Body of pancreas (tissue), 4 donors: Measurements from ENCODE around the gene PER2. TPM values are rescaled to one million over a fixed set of nuclear protein-coding genes. Genes with fewer than 3 reads are reported as not detected.
A peak's percentile ranks its signal among the peaks of the same experiment; 100 is the strongest.

Experiments used
- ATAC-seq: fragments of 150-250 bp; one replicate; pipeline ENCODE4 v1.9.1; 2016
- DNase-seq, 4 donors: peaks; one replicate each; pipeline ENCODE4 v3.0.0-alpha.2; 2019
- H3K27ac ChIP-seq, 4 donors: fragments of 200-600 bp; sonication (generic); 1 replicate in 3 of 4; 2 replicates in 1 of 4; pipeline versions ENCODE4 v1.5.1 to v1.6.1; 2016 to 2019; ENCODE audit warnings: mild to moderate bottlenecking in 1 of 4, mixed read lengths in 1 of 4, moderate library complexity in 1 of 4
- H3K27me3 ChIP-seq, 2 donors: fragments of 200-600 bp; sonication (generic); one replicate each; pipeline ENCODE4 v1.6.0; 2016; ENCODE audit warnings: mild to moderate bottlenecking in 1 of 2
- H3K36me3 ChIP-seq, 2 donors: fragments of 200-600 bp; sonication (generic); replicated peaks in 1 of 2; 2 replicates each; pipeline ENCODE4 v1.5.1; 2016; ENCODE audit warnings: low read depth in 2 of 2; ENCODE audit not compliant: insufficient read depth in 1 of 2
- H3K4me1 ChIP-seq: fragments of 200-600 bp; sonication (generic); one replicate; pipeline ENCODE4 v1.6.0; 2016
- H3K4me3 ChIP-seq, 2 donors: fragments of 200-600 bp; sonication (generic); 1 replicate in 1 of 2; 2 replicates in 1 of 2; pipeline ENCODE4 v1.5.1; 2016 to 2019
- H3K9me3 ChIP-seq, 3 donors: fragments of 200-600 bp; sonication (generic); 1 replicate in 2 of 3; 2 replicates in 1 of 3; pipeline ENCODE4 v1.5.1; 2016
- CTCF ChIP-seq, 7 experiments: fragments of 450-650 bp in 4 of 7; fragments of 200-600 bp in 3 of 7; sonication (generic) in 3 of 7; IDR thresholded peaks; one replicate each; pipeline ENCODE4 v1.5.1; 2016 to 2019; ENCODE audit warnings: antibody characterized with exemption in 7 of 7
- POLR2A ChIP-seq, 3 donors: fragments of 450-650 bp; IDR thresholded peaks; one replicate each; pipeline ENCODE4 v1.6.1; 2016; ENCODE audit warnings: antibody characterized with exemption in 3 of 3, mild to moderate bottlenecking in 2 of 3
- WGBS, 2 donors: methylation state at CpG; one replicate each; pipeline ENCODE4 v1.1.5; 2017; 5-methylcytosine and 5-hydroxymethylcytosine counted together
- intact Hi-C: fragments of 100-400 bp; cut with DNase I; formaldehyde crosslinking; loops from one replicate; pipeline ENCODE4 v1.15.1; 2023
- total RNA-seq, 2 donors: library from RNA; depleted of rRNA; stranded (reverse); fragments of >200 nt; gene quantifications; one replicate each; pipeline ENCODE4 v1.1.0, GENCODE V29; 2016

Gene PER2
- total RNA-seq, 2 donors from 2014 or later: 10.9 to 21.8 TPM

DNA sequence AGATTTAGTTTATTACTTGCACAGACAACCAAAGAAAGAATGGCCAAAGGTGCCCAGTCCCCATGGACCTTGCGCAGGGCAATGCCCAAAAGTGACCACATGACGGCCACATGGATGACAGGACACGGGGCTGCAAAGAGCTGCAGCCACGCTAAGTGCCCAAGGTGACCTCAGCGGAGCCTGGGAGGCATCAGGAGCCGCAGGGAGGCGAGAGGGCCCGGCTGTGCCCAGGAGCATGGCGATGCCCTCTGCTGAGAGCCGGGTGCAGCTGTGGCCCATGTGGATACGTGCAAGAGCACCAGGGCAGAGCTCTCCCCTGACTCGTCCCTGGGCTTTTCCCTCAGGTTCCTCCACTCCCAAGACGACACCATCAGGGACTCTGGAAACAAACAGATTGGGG lies 63.3 kb downstream of the PER2 start:
- intact Hi-C loops: no loop called here
- peaks cover 27% of the 10 kb centered on the region for H3K4me1 ChIP-seq
- TF ChIP-seq POLR2A (IDR thresholded peaks at IDR 0.05): no peak
- TF ChIP-seq CTCF (IDR thresholded peaks at IDR 0.05): no peak
- WGBS, 2 donors: 85 to 93% methylated on average over 13 of the region's 13 CpGs
- no peaks in the 10 kb centered on the region for H3K27me3 ChIP-seq
- no peak overlapping the region for H3K4me3 ChIP-seq
- H3K9me3 ChIP-seq: no peaks in the 10 kb centered on the region
- DNase-seq (no peak), ATAC-seq (no peak)
- no peaks in the 10 kb centered on the region for H3K36me3 ChIP-seq
- no peak overlapping the region for H3K27ac ChIP-seq

- no peaks in the 10 kb centered on the region for H3K27me3 ChIP-seq
- 94 to 96% methylated on average over 28 of the region's 29 CpGs for WGBS, 2 donors
- no peak for DNase-seq
Observed at GRCh38 chr2:238224356-238225035, 63.9 kb downstream of the PER2 start.

DNA sequence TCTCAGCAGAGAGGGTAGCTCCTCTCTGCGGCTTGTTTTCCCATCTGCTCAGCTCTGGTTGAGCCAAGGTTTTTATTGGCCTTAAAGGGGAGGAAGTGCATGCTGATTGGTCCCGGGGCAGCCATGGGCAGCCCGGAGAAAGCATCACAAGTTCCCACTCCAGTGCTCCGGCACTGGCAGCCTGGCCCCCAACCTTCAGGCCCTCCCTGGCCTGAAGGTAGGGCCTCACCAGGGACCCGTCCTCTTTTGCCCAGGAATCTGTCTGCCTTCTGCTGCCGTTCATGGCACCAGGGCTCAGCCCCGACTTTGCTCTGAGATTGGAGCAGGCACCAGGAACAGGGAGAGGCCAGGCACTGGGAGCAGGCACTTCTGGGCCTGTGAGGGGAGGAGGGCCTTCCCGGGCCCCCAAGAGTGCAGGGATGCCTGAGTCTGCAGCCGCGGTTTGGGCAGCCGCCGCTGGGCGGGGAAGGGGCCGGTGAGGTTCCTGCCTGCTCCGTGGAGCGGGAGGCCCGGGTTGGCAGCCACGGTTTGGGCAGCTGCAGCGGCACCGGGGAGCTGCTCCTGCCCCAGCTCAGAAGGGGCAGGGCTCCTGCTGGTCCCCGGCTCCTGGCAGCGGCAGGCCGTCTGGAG lies 67.4 kb downstream of the PER2 start:
- 76 to 87% methylated on average over 8 to 17 of the region's 23 CpGs for WGBS, 2 donors
- no peak for DNase-seq
- TF ChIP-seq POLR2A (IDR thresholded peaks at IDR 0.05) (peak in 1 of 3 donors; percentile 7), CTCF (IDR thresholded peaks at IDR 0.05) (no peak)
- Histone ChIP-seq H3K36me3 (no peaks in the 10 kb centered on the region), H3K4me1 (no peaks in the 10 kb centered on the region), H3K27ac (no peak overlapping the region), H3K4me3 (no peak overlapping the region), H3K27me3 (no peaks in the 10 kb centered on the region), H3K9me3 (no peaks in the 10 kb centered on the region)
- peak; percentile 31 for ATAC-seq
- intact Hi-C loops: no loop called here

More at GRCh38 chr2:238224356-238225035, 63.9 kb downstream of the PER2 start:
- TF ChIP-seq CTCF (IDR thresholded peaks at IDR 0.05) (no peak), POLR2A (IDR thresholded peaks at IDR 0.05) (no peak)
- Histone ChIP-seq H3K27ac (no peak overlapping the region), H3K9me3 (no peaks in the 10 kb centered on the region), H3K36me3 (no peaks in the 10 kb centered on the region), H3K4me3 (no peak overlapping the region), H3K4me1 (peaks cover 21% of the 10 kb centered on the region)
- ATAC-seq: no peak
- intact Hi-C loops: no loop called here

DNA sequence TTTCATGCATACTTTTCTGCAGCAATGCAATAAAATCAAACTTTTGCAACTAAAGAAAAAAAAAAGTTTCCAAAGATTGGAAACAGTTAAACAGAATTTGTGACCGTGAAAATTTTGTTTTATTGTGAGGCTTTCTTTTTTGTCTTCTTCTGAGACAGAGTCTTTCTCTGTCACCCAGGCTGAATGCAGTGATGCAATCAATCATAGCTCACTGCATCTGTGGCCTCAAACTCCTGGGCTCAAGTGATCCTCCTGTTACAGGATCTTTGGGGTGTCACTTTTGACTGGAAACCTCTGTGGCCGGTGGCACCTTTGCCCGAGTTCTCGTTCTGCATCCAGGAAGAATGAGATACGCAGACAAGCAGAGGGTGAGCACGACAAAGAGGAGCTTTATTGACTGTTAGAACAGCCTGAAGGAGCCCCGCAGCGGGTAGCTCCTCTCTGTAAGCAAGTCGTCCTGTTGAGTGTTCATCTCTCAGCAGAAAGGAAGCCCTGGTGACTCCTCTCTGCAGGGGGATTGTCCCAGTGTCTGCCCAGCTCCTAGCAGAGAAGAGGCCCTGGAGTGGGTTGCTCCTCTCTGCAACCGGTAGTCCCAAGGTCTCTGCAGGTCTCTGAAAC lies 68.0 kb downstream of the PER2 start:
- H3K4me3 ChIP-seq: no peak overlapping the region
- intact Hi-C loops: no loop called here
- no peak for DNase-seq
- no peak for ATAC-seq
- no peaks in the 10 kb centered on the region for H3K4me1 ChIP-seq
- H3K27me3 ChIP-seq: no peaks in the 10 kb centered on the region
- 66 to 69% methylated on average over 9 to 10 of the region's 10 CpGs for WGBS, 2 donors
- H3K36me3 ChIP-seq: no peaks in the 10 kb centered on the region
- TF ChIP-seq POLR2A (IDR thresholded peaks at IDR 0.05) (no peak), CTCF (IDR thresholded peaks at IDR 0.05) (no peak)
- no peak overlapping the region for H3K27ac ChIP-seq
- no peaks in the 10 kb centered on the region for H3K9me3 ChIP-seq
